K562 (cell line): ENCODE measurements around the gene MCM7.

Experiments used
- DDX20 ChIP-seq: fragments of 450-650 bp; IDR thresholded peaks from 2 replicates; pipeline ENCODE4 v1.6.1; 2016; ENCODE audit warnings: missing genetic modification characterization, low read depth, mild to moderate bottlenecking, missing compliant biosample characterization, moderate library complexity
- ZSCAN29 ChIP-seq: fragments of 450-650 bp; IDR thresholded peaks from 2 replicates; pipeline ENCODE4 v1.6.1; 2017

- TF ChIP-seq DDX20 (tag) (no peak), ZSCAN29 (no peak)
Observed at GRCh38 chr7:100088621-100089457, 12.4 kb downstream of the MCM7 start, which contains the start of gene COPS6.
